Liver (tissue), 9 donors: ENCODE data around the gene CDC42EP2. TPM values are rescaled to one million over a fixed set of nuclear protein-coding genes. Genes with fewer than 3 reads are reported as not detected.
A peak's percentile ranks its signal among the peaks of the same experiment; 100 is the strongest.

Experiments used
- DNase-seq: peaks from one replicate; pipeline ENCODE4 v3.0.0-alpha.2; 2017; ENCODE audit warnings: low spot score
- H3K27ac ChIP-seq, 2 donors: one replicate each; pipeline ENCODE4 v1.7.0; 2013; ENCODE audit warnings: inconsistent platforms in 2 of 2, low read length in 2 of 2, control low read depth in 1 of 2, low read depth in 1 of 2, mild to moderate bottlenecking in 1 of 2
- H3K27me3 ChIP-seq, 4 donors: one replicate each; pipeline versions ENCODE4 v1.6.1 to v1.7.0; 2013; ENCODE audit warnings: low read length in 3 of 4, inconsistent platforms in 1 of 4, mild to moderate bottlenecking in 1 of 4, moderate library complexity in 1 of 4; ENCODE audit not compliant: control insufficient read depth in 4 of 4, insufficient read depth in 4 of 4
- H3K36me3 ChIP-seq, 4 donors: one replicate each; pipeline versions ENCODE4 v1.6.1 to v1.7.0; 2013; ENCODE audit warnings: low read length in 3 of 4, mild to moderate bottlenecking in 3 of 4, low read depth in 1 of 4, moderate library complexity in 1 of 4; ENCODE audit not compliant: control insufficient read depth in 4 of 4, insufficient read depth in 3 of 4
- H3K4me1 ChIP-seq, 4 donors: one replicate each; pipeline versions ENCODE4 v1.6.1 to v1.7.0; 2013; ENCODE audit warnings: low read length in 3 of 4, mild to moderate bottlenecking in 3 of 4, moderate library complexity in 1 of 4; ENCODE audit not compliant: control insufficient read depth in 4 of 4, insufficient read depth in 4 of 4
- H3K4me3 ChIP-seq, 3 donors: one replicate each; pipeline versions ENCODE4 v1.6.1 to v1.7.0; 2013; ENCODE audit warnings: low read length in 3 of 3, control low read depth in 1 of 3, low read depth in 1 of 3, mild to moderate bottlenecking in 1 of 3
- H3K9ac ChIP-seq, 2 donors: one replicate each; pipeline ENCODE4 v1.7.0; 2013; ENCODE audit warnings: low read length in 2 of 2, mild to moderate bottlenecking in 2 of 2, moderate library complexity in 2 of 2, control low read depth in 1 of 2, low read depth in 1 of 2
- H3K9me3 ChIP-seq, 4 donors: one replicate each; pipeline versions ENCODE4 v1.6.1 to v1.7.0; 2013; ENCODE audit warnings: low read length in 3 of 4; ENCODE audit not compliant: control insufficient read depth in 4 of 4
- ATF3 ChIP-seq: IDR thresholded peaks from 2 replicates; pipeline ENCODE4 v1.6.1; 2016; ENCODE audit warnings: antibody characterized with exemption
- CTCF ChIP-seq: fragments of 150-350 bp; IDR thresholded peaks from 2 replicates; pipeline ENCODE4 v1.5.1; 2017; ENCODE audit warnings: improper control_type of control experiment, low read depth, low read length; ENCODE audit not compliant: missing input control
- EGR1 ChIP-seq, 2 donors: IDR thresholded peaks; 2 replicates each; pipeline ENCODE4 v1.6.1; 2016 to 2018; ENCODE audit warnings: antibody characterized with exemption in 2 of 2, low read depth in 2 of 2
- FOXA1 ChIP-seq: IDR thresholded peaks from 2 replicates; pipeline ENCODE4 v1.6.1; 2016; ENCODE audit warnings: antibody characterized with exemption
- FOXA2 ChIP-seq: IDR thresholded peaks from 2 replicates; pipeline ENCODE4 v1.6.1; 2016; ENCODE audit warnings: antibody characterized with exemption
- HNF4A ChIP-seq, 2 donors: conservative IDR thresholded peaks; 2 replicates each; pipeline ENCODE4 v1.6.1; 2016; ENCODE audit warnings: antibody characterized with exemption in 2 of 2, mild to moderate bottlenecking in 2 of 2
- HNF4G ChIP-seq: IDR thresholded peaks from 2 replicates; pipeline ENCODE4 v1.6.1; 2016; ENCODE audit warnings: antibody characterized with exemption
- JUND ChIP-seq, 2 donors: IDR thresholded peaks; 2 replicates each; pipeline ENCODE4 v1.6.1; 2016; ENCODE audit warnings: antibody characterized with exemption in 2 of 2
- MAX ChIP-seq: IDR thresholded peaks from 2 replicates; pipeline ENCODE4 v1.6.1; 2016; ENCODE audit warnings: antibody characterized with exemption
- NR2F2 ChIP-seq: IDR thresholded peaks from 2 replicates; pipeline ENCODE4 v1.6.1; 2016; ENCODE audit warnings: antibody characterized with exemption
- REST ChIP-seq: IDR thresholded peaks from 2 replicates; pipeline ENCODE4 v1.6.1; 2016; ENCODE audit warnings: antibody characterized with exemption, mild to moderate bottlenecking
- RXRA ChIP-seq, 2 donors: IDR thresholded peaks; 2 replicates each; pipeline ENCODE4 v1.6.1; 2017 to 2018; ENCODE audit warnings: antibody characterized with exemption in 2 of 2, mild to moderate bottlenecking in 1 of 2
- SP1 ChIP-seq: IDR thresholded peaks from 2 replicates; pipeline ENCODE4 v1.6.1; 2018; ENCODE audit warnings: antibody characterized with exemption, mild to moderate bottlenecking
- TAF1 ChIP-seq: conservative IDR thresholded peaks from 2 replicates; pipeline ENCODE4 v1.6.1; 2016; ENCODE audit warnings: antibody characterized with exemption, mild to moderate bottlenecking
- YY1 ChIP-seq: IDR thresholded peaks from 2 replicates; pipeline ENCODE4 v1.6.1; 2016; ENCODE audit warnings: antibody characterized with exemption, mild to moderate bottlenecking
- ZBTB33 ChIP-seq: IDR thresholded peaks from 2 replicates; pipeline ENCODE4 v1.6.1; 2016; ENCODE audit warnings: antibody characterized with exemption
- WGBS: extraction: QIAGEN DNeasy Blood & Tissue Kit; methylation state at CpG from one replicate; pipeline ENCODE4 v1.1.7; 2013; 5-methylcytosine and 5-hydroxymethylcytosine counted together
- polyA plus RNA-seq, 2 donors: library from polyadenylated mRNA; stranded (reverse) in 1 of 2; unstranded in 1 of 2; fragments of 200-250 nt in 1 of 2; fragments of >200 nt in 1 of 2; fragmentation: Nextera tagmentation in 1 of 2; extraction: Ambion mirVana in 1 of 2; gene quantifications; one replicate each; pipeline versions ENCODE4 v1.2.1 to v1.2.3, GENCODE V29; 2013 to 2015
- total RNA-seq, 2 donors: library from RNA; depleted of rRNA; stranded (reverse); fragments of >200 nt; gene quantifications; one replicate each; pipeline ENCODE4 v1.2.3, GENCODE V29; 2014
- donor health status: healthy.
- donor health status: healthy.
- donor health status: healthy.
- donor health status: healthy.
- donor health status: healthy.

CDC42EP2 gene
- total and polyA plus RNA-seq, 4 donors: 1.8 to 3.4 (median 1.9) TPM

GRCh38 chr11:65353900-65354264, 39.2 kb downstream of the CDC42EP2 start:
- no peak for DNase-seq
- Histone ChIP-seq H3K36me3 (peaks cover 0 to 29% (median 22%) of the 10 kb centered on the region in 4 donors), H3K27ac (peak overlapping the region in 1 of 2 donors; percentile 7), H3K27me3 (no peaks in the 10 kb centered on the region), H3K4me3 (peak overlapping the region in 2 of 3 donors; percentile 11 to 67), H3K9ac (no peak overlapping the region), H3K9me3 (no peaks in the 10 kb centered on the region), H3K4me1 (peaks cover 3 to 31% (median 19%) of the 10 kb centered on the region in 4 donors)
- 41% methylated on average over 16 of the region's 16 CpGs for WGBS
- no peak for TF ChIP-seq ATF3
- no peak for TF ChIP-seq FOXA1
- TF ChIP-seq HNF4A (conservative IDR thresholded peaks at IDR 0.05): no peak
- no peak for TF ChIP-seq YY1
- TF ChIP-seq SP1: no peak
- no peak for TF ChIP-seq RXRA (IDR thresholded peaks at IDR 0.05)
- no peak for TF ChIP-seq MAX
- no peak for TF ChIP-seq NR2F2
- TF ChIP-seq JUND (IDR thresholded peaks at IDR 0.05): no peak
- TF ChIP-seq FOXA2: no peak
- no peak for TF ChIP-seq EGR1 (IDR thresholded peaks at IDR 0.05; ENCODE audit: low read depth in 2 of 2)
- no peak for TF ChIP-seq TAF1
- TF ChIP-seq CTCF: no peak
- TF ChIP-seq ZBTB33: no peak
- TF ChIP-seq HNF4G: no peak
- no peak for TF ChIP-seq REST
